ENCODE measurements around the gene KIF1B.
"Not testable (repeated sequence)": the region's sequence is repeated elsewhere in the genome, so short reads cannot be mapped to it uniquely, and the experiment has no call there.

Gene KIF1B

DNA sequence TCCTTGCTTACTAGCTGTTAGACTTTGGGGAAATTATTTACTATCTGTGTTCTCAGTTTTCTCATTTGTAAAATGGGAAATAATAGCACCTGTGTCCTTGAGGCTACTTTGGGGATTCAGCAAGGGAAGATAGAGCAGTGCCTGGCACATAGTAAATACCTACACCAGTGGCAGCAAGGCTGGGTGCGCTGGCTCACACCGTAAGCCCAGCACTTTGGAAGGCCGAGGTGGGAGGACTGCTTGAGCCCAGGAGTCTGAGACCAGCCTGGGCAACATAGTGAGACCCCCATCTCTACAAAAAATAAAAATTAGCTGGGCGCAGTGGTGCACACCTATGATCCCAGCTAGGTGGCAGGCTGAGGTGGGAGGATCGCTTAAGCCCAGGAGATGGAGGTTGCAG lies 211.3 kb downstream of the KIF1B start:
- FAIRE-seq, result no peak
- DNase-seq (ENCODE audit: insufficient read length, low spot score), result no peak

GRCh38 chr1:10424034-10424433 lies 213.7 kb downstream of the KIF1B start:
- no peak for DNase-seq (ENCODE audit: insufficient read length, low spot score)

GRCh38 chr1:10424651-10425050 lies 214.3 kb downstream of the KIF1B start:
- no peak for DNase-seq (ENCODE audit: insufficient read length, low spot score)
- FAIRE-seq, result no peak

More at GRCh38 chr1:10424034-10424433, 213.7 kb downstream of the KIF1B start:
- no peak for FAIRE-seq

DNA sequence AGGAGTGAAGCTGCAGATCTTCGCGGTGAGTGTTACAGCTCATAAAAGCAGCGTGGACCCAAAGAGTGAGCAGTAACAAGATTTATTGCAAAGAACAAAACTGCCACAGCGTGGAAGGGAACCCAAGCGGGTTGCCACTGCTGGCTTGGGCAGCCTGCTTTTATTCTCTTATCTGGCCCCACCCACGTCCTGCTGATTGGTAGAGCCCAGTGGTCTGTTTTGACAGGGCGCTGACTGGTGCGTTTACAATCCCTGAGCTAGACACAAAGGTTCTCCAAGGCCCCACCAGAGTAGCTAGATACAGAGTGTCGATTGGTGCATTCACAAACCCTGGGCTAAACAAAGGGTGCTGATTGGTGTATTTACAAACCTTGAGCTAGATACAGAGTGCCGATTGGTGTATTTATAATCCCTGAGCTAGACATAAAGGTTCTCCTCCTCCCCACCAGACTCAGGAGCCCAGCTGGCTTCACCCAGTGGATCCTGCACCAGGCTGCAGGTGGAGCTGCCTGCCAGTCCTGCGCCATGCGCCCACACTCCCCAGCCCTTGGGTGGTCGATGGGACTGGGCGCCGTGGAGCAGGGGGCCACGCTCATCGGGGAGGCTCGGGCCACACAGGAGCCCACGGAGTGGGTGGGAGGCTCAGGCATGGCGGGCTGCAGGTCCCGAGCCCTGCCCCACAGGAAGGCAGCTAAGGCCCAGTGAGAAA lies 215.6 kb downstream of the KIF1B start:
- DNase-seq (ENCODE audit: insufficient read length, low spot score); FAIRE-seq: not testable (repeated sequence)

DNA sequence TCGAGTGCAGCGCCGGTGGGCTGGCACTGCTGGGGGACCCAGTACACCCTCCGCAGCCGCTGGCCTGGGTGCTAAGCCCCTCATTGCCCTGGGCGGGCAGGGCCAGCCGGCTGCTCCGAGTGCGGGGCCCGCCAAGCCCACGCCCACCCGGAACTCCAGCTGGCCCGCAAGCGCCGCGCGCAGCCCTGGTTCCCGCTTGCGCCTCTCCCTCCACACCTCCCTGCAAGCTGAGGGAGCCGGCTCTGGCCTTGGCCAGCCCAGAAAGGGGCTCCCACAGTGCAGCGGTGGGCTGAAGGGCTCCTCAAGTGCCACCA lies 216.1 kb downstream of the KIF1B start:
- FAIRE-seq; DNase-seq (ENCODE audit: insufficient read length, low spot score): not testable (repeated sequence)

DNA sequence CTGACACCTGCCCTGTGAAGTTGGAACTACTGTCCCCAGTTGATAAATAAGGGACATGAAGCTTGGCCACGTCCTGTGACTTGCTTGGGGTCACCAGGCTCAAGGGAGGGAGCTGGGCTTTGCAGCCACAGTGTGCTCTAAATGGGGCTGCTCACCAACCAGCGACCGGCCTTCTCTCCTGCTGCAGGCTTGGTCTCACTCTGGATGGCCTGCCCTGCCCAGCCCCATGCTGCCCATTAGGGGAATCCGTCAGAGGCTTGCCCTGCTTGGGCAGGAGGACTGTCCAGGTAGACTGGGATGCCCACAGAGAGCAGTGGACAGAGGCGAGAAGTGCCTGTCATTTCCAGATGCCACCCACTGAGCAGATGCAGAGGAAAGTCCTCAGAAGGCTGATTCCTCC lies 218.6 kb downstream of the KIF1B start:
- DNase-seq (ENCODE audit: insufficient read length, low spot score) (no peak), FAIRE-seq (no peak)

GRCh38 chr1:10429868-10430215 lies 219.5 kb downstream of the KIF1B start:
- DNase-seq (ENCODE audit: insufficient read length, low spot score) (no peak), FAIRE-seq (no peak)

- DNase-seq (ENCODE audit: insufficient read length, low spot score) (peak; percentile 93), FAIRE-seq (no peak)
These were observed 220.1 kb downstream of the KIF1B start, which contains the start of gene CENPS for GRCh38 chr1:10430216-10431069. TSS of gene CENPS (plus strand) at chr1:10430433. CDS start at chr1:10430518, 85 bp downstream.

Data from GM19239 (cell line).